Activated naive CD4-positive, alpha-beta T cell (primary cell): ENCODE measurements around the gene TRIM36.

Experiments used
- DNase-seq, 4 experiments: peaks; one replicate each; lab custom pipeline; 2025; lab: John Stamatoyannopoulos, UW

The TRIM36 gene

GRCh38 chr5:115165790-115166189, 3.9 kb downstream of the TRIM36 start:
- DNase-seq = no peak

GRCh38 chr5:115160975-115161475, 8.7 kb downstream of the TRIM36 start:
- no peak for DNase-seq

- no peak for DNase-seq
Measured at GRCh38 chr5:115151208-115151805, 18.4 kb downstream of the TRIM36 start.

- DNase-seq = no peak
Measured at GRCh38 chr5:115150512-115150911, 19.2 kb downstream of the TRIM36 start.

GRCh38 chr5:115147052-115147451, 22.7 kb downstream of the TRIM36 start:
- DNase-seq = no peak

GRCh38 chr5:115136294-115136693, 33.4 kb downstream of the TRIM36 start:
- no peak for DNase-seq

GRCh38 chr5:115132465-115132864, 37.2 kb downstream of the TRIM36 start:
- no peak for DNase-seq

- DNase-seq = no peak
Measured at GRCh38 chr5:115126303-115126702, 43.4 kb downstream of the TRIM36 start.

- no peak for DNase-seq
Measured at GRCh38 chr5:115124741-115125140, 45.0 kb downstream of the TRIM36 start.

- no peak for DNase-seq
Measured at GRCh38 chr5:115116001-115116400, 53.7 kb downstream of the TRIM36 start.

GRCh38 chr5:115109840-115110239, 59.9 kb downstream of the TRIM36 start:
- DNase-seq = no peak

- no peak for DNase-seq
Measured at GRCh38 chr5:115109356-115109755, 60.4 kb downstream of the TRIM36 start.

- no peak for DNase-seq
Measured at GRCh38 chr5:115100319-115100955, 69.3 kb downstream of the TRIM36 start.

GRCh38 chr5:115098041-115098702, 71.5 kb downstream of the TRIM36 start:
- DNase-seq = no peak

- no peak for DNase-seq
Measured at GRCh38 chr5:115097236-115097635, 72.5 kb downstream of the TRIM36 start.

GRCh38 chr5:115096034-115096769, 73.5 kb downstream of the TRIM36 start:
- DNase-seq = no peak

GRCh38 chr5:115087951-115088350, 81.8 kb downstream of the TRIM36 start:
- DNase-seq = no peak

- no peak for DNase-seq
Measured at GRCh38 chr5:115086473-115086872, 83.2 kb downstream of the TRIM36 start.

GRCh38 chr5:115084246-115084793, 85.4 kb downstream of the TRIM36 start:
- no peak for DNase-seq

- DNase-seq = no peak
Measured at GRCh38 chr5:115079924-115080623, 89.6 kb downstream of the TRIM36 start.
